Vagina (tissue), 2 donors: Measurements from ENCODE around the gene TM9SF2. TPM values are rescaled to one million over a fixed set of nuclear protein-coding genes. Genes with fewer than 3 reads are reported as not detected.
"Not testable (repeated sequence)": the region's sequence is repeated elsewhere in the genome, so short reads cannot be mapped to it uniquely, and the experiment has no call there.

ENCODE experiments used
- DNase-seq, 2 donors: peaks; one replicate each; pipeline ENCODE4 v3.0.0-alpha.2; 2017; ENCODE audit errors: extremely low spot score in 2 of 2
- H3K27ac ChIP-seq: fragments of 200-600 bp; sonication (generic); one replicate; pipeline ENCODE4 v1.5.1; 2019
- H3K27me3 ChIP-seq: fragments of 200-600 bp; sonication (generic); one replicate; pipeline ENCODE4 v1.5.1; 2019
- H3K36me3 ChIP-seq, 2 donors: fragments of 200-600 bp; sonication (generic); one replicate each; pipeline ENCODE4 v1.5.1; 2017 to 2019
- H3K4me1 ChIP-seq: fragments of 200-600 bp; sonication (generic); one replicate; pipeline ENCODE4 v1.5.1; 2019
- H3K4me3 ChIP-seq, 2 donors: fragments of 200-600 bp; sonication (generic); 1 replicate in 1 of 2; 2 replicates in 1 of 2; pipeline ENCODE4 v1.5.1; 2016 to 2019
- H3K9me3 ChIP-seq: fragments of 200-600 bp; sonication (generic); one replicate; pipeline ENCODE4 v1.5.1; 2019
- CTCF ChIP-seq, 3 experiments: fragments of 450-650 bp in 2 of 3; fragments of 200-600 bp in 1 of 3; sonication (generic) in 1 of 3; IDR thresholded peaks; one replicate each; pipeline ENCODE4 v1.5.1; 2017 to 2019; ENCODE audit warnings: antibody characterized with exemption in 3 of 3, mild to moderate bottlenecking in 2 of 3, moderate library complexity in 2 of 3
- POLR2A ChIP-seq, 2 donors: fragments of 450-650 bp; IDR thresholded peaks; one replicate each; pipeline ENCODE4 v1.6.1; 2017; ENCODE audit warnings: antibody characterized with exemption in 2 of 2, mild to moderate bottlenecking in 2 of 2, moderate library complexity in 2 of 2
- POLR2AphosphoS5 ChIP-seq, 2 donors: sonication (generic); formaldehyde crosslinking; IDR thresholded peaks; one replicate each; pipeline ENCODE4 v1.9.0; 2017; ENCODE audit warnings: antibody characterized with exemption in 2 of 2, mild to moderate bottlenecking in 2 of 2, low read depth in 1 of 2; ENCODE audit not compliant: insufficient read depth in 1 of 2
- intact Hi-C: fragments of 100-400 bp; cut with DNase I; formaldehyde crosslinking; loops from one replicate; pipeline ENCODE4 v1.15.1; 2023
- total RNA-seq: library from RNA; depleted of rRNA; stranded (reverse); fragments of >200 nt; gene quantifications from one replicate; pipeline ENCODE4 v1.2.3, GENCODE V29; 2016

Gene TM9SF2
- total RNA-seq, 1 donor from 2014 or later, result 59.2 TPM

- Histone ChIP-seq H3K36me3 (peaks cover 0 to 12% of the 10 kb centered on the region in 2 donors), H3K9me3 (no peaks in the 10 kb centered on the region), H3K27ac (no peak overlapping the region), H3K4me3 (no peak overlapping the region), H3K27me3 (no peaks in the 10 kb centered on the region), H3K4me1 (no peaks in the 10 kb centered on the region)
- TF ChIP-seq POLR2A (IDR thresholded peaks at IDR 0.05) (no peak), POLR2AphosphoS5 (IDR thresholded peaks at IDR 0.05; ENCODE audit: insufficient read depth in 1 of 2, low read depth in 1 of 2) (no peak), CTCF (IDR thresholded peaks at IDR 0.05) (no peak)
- intact Hi-C loops, result no loop called here
- DNase-seq, result no peak
Observed at GRCh38 chr13:99564386-99564785, 63.1 kb downstream of the TM9SF2 start.

GRCh38 chr13:99565478-99566124 lies 64.3 kb downstream of the TM9SF2 start:
- H3K36me3 ChIP-seq, result peaks cover 0 to 1% of the 10 kb centered on the region in 2 donors
- TF ChIP-seq POLR2A (IDR thresholded peaks at IDR 0.05) (no peak), POLR2AphosphoS5 (IDR thresholded peaks at IDR 0.05; ENCODE audit: insufficient read depth in 1 of 2, low read depth in 1 of 2) (no peak), CTCF (IDR thresholded peaks at IDR 0.05) (no peak)

GRCh38 chr13:99566125-99567083 lies 65.1 kb downstream of the TM9SF2 start:
- intact Hi-C loops, result no loop called here
- H3K4me3 ChIP-seq, result no peak overlapping the region
- H3K4me1 ChIP-seq, result no peaks in the 10 kb centered on the region
- TF ChIP-seq CTCF (IDR thresholded peaks at IDR 0.05) (no peak), POLR2A (IDR thresholded peaks at IDR 0.05) (no peak), POLR2AphosphoS5 (IDR thresholded peaks at IDR 0.05; ENCODE audit: insufficient read depth in 1 of 2, low read depth in 1 of 2) (no peak)
- no peaks in the 10 kb centered on the region for H3K36me3 ChIP-seq
- H3K27ac ChIP-seq, result no peak overlapping the region
- H3K27me3 ChIP-seq, result no peaks in the 10 kb centered on the region
- DNase-seq, result no peak
- no peaks in the 10 kb centered on the region for H3K9me3 ChIP-seq

More at GRCh38 chr13:99565478-99566124, 64.3 kb downstream of the TM9SF2 start:
- DNase-seq, result no peak
- no peaks in the 10 kb centered on the region for H3K9me3 ChIP-seq
- H3K27me3 ChIP-seq, result no peaks in the 10 kb centered on the region
- no peak overlapping the region for H3K4me3 ChIP-seq
- H3K27ac ChIP-seq, result no peak overlapping the region
- H3K4me1 ChIP-seq, result no peaks in the 10 kb centered on the region
- intact Hi-C loops, result no loop called here

GRCh38 chr13:99568901-99569300 lies 67.6 kb downstream of the TM9SF2 start:
- H3K9me3 ChIP-seq, H3K4me3 ChIP-seq, H3K4me1 ChIP-seq, DNase-seq, intact Hi-C loops, H3K27ac ChIP-seq, H3K27me3 ChIP-seq, H3K36me3 ChIP-seq: not testable (repeated sequence)

- H3K27me3 ChIP-seq, result no peaks in the 10 kb centered on the region
- H3K9me3 ChIP-seq, result no peaks in the 10 kb centered on the region
- H3K4me3 ChIP-seq, result no peak overlapping the region
- no peaks in the 10 kb centered on the region for H3K36me3 ChIP-seq
- no peak for DNase-seq
- no peaks in the 10 kb centered on the region for H3K4me1 ChIP-seq
- intact Hi-C loops, result no loop called here
- TF ChIP-seq POLR2AphosphoS5 (IDR thresholded peaks at IDR 0.05; ENCODE audit: insufficient read depth in 1 of 2, low read depth in 1 of 2), result no peak
- no peak for TF ChIP-seq POLR2A (IDR thresholded peaks at IDR 0.05)
- TF ChIP-seq CTCF (IDR thresholded peaks at IDR 0.05), result no peak
- H3K27ac ChIP-seq, result no peak overlapping the region
Observed at GRCh38 chr13:99572131-99572530, 70.9 kb downstream of the TM9SF2 start.
